Gastroesophageal sphincter (tissue), 3 donors: ENCODE results near the gene FGR.

Experiments used
- CTCF ChIP-seq, 4 experiments: fragments of 200-600 bp in 2 of 4; fragments of 450-650 bp in 2 of 4; sonication (generic) in 1 of 4; IDR thresholded peaks; one replicate each; pipeline ENCODE4 v1.5.1; 2017 to 2019; ENCODE audit warnings: antibody characterized with exemption in 4 of 4, mild to moderate bottlenecking in 2 of 4, moderate library complexity in 2 of 4
- EP300 ChIP-seq: sonication (generic); formaldehyde crosslinking; IDR thresholded peaks from one replicate; pipeline ENCODE4 v1.6.1; 2017; ENCODE audit warnings: antibody characterized with exemption, mild to moderate bottlenecking
- POLR2A ChIP-seq, 2 donors: fragments of 450-650 bp; IDR thresholded peaks; one replicate each; pipeline ENCODE4 v1.6.1; 2017; ENCODE audit warnings: antibody characterized with exemption in 2 of 2, mild to moderate bottlenecking in 2 of 2, moderate library complexity in 1 of 2
- POLR2AphosphoS5 ChIP-seq: sonication (generic); formaldehyde crosslinking; IDR thresholded peaks from one replicate; pipeline ENCODE4 v1.6.1; 2017; ENCODE audit warnings: antibody characterized with exemption

DNA sequence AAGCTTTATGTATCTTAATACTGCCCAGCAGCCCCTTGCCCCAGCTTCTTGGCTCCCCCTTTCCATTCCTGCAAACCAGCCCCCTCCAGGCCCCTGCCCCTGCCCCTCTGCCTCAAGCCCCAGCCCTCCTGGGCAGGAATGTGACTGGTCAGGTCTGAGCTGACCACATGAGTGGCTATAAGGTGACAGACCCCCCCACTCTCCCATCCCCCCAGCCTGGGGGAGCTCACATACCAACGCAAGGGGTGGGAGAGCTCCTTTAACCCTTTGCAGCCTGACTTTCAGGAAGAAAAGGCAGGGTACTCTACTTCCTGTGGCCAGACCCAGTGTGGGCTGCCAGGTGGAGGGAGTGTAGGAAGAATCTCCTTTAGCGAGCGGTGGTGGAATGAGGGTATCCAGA is 64.2 kb downstream of the FGR start:
- no peak for TF ChIP-seq CTCF (IDR thresholded peaks at IDR 0.05)
- TF ChIP-seq POLR2AphosphoS5, result no peak
- TF ChIP-seq POLR2A (IDR thresholded peaks at IDR 0.05), result no peak
- TF ChIP-seq EP300, result no peak
